NAMALWA (cell line): ENCODE measurements around the gene ABHD15.

Experiments used
- DNase-seq: peaks from one replicate; pipeline ENCODE4 v3.0.0-alpha.2; 2015; ENCODE audit warnings: low spot score

The ABHD15 gene

GRCh38 chr17:29583324-29584248 is 16.7 kb upstream of the ABHD15 start:
- no peak for DNase-seq

- DNase-seq, result no peak
These were observed 15.9 kb upstream of the ABHD15 start for GRCh38 chr17:29582772-29583171.

- no peak for DNase-seq
These were observed 15.5 kb upstream of the ABHD15 start for GRCh38 chr17:29582254-29582765.

- no peak for DNase-seq
These were observed 14.9 kb upstream of the ABHD15 start for GRCh38 chr17:29581583-29582253.

GRCh38 chr17:29579866-29580771 is 13.3 kb upstream of the ABHD15 start:
- peak; percentile 93 for DNase-seq

GRCh38 chr17:29578626-29579485 is 12.0 kb upstream of the ABHD15 start:
- DNase-seq, result no peak

- no peak for DNase-seq
These were observed 10.8 kb upstream of the ABHD15 start for GRCh38 chr17:29577385-29578211.

GRCh38 chr17:29577001-29577370 is 10.1 kb upstream of the ABHD15 start:
- DNase-seq, result no peak

GRCh38 chr17:29576214-29577000 is 9.6 kb upstream of the ABHD15 start:
- DNase-seq, result no peak

GRCh38 chr17:29575511-29576213 is 8.8 kb upstream of the ABHD15 start:
- DNase-seq, result no peak

- DNase-seq, result no peak
These were observed 8.1 kb upstream of the ABHD15 start for GRCh38 chr17:29574732-29575510.

- DNase-seq, result no peak
These were observed 7.3 kb upstream of the ABHD15 start for GRCh38 chr17:29573871-29574731.

- no peak for DNase-seq
These were observed 6.7 kb upstream of the ABHD15 start for GRCh38 chr17:29573558-29573869.

GRCh38 chr17:29572691-29573557 is 6.1 kb upstream of the ABHD15 start:
- peak; percentile 49 for DNase-seq

GRCh38 chr17:29571883-29572681 is 5.2 kb upstream of the ABHD15 start:
- DNase-seq, result no peak
